Stimulated activated CD8-positive, alpha-beta memory T cell treated with anti-CD3 and anti-CD28 coated beads, Interleukin-2, amount 100 ng/mL, for 1 hour (primary cell): ENCODE data around the gene SP140L.
"Not testable (repeated sequence)": the region's sequence is repeated elsewhere in the genome, so short reads cannot be mapped to it uniquely, and the experiment has no call there.

ENCODE experiments used
- DNase-seq, 2 donors: peaks; one replicate each; pipeline ENCODE4 v3.0.0-alpha.2; 2020; ENCODE audit warnings: low read depth in 2 of 2

Gene SP140L

DNA sequence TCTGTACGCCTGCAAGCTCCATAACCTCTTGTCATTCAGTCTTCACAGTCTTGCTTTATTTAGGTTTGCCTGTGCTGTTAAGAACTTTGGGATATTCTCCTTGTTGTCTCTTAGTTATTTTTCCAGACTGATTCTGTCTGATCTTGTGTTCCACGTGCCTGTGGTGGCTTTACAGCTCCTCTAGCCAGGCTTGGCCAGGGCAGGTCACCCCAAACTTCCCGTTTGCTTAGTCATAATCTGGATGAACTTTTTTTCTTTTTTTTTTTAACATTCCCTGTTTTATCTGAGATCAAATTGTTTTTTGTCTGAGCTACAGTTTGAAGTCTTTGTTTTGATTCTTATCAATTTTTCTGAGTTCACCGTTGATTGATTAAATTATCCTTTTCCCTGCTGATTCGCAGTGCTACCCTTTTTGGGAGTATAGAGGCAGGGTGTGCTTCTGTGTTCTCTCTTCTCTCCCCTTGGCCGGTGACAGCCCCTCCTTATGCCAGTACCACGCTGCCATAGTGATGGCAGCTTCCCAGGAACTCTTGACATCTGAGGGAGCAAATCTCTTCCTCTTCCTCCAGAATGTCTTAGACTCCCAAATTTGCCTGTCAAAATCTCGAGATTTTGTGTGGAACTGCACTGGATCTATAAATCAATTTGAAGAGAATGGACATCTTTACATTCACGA, 91.5 kb downstream of the SP140L start:
- DNase-seq = no peak

- DNase-seq = no peak
Measured at GRCh38 chr2:230419181-230419580, 92.2 kb downstream of the SP140L start.

DNA sequence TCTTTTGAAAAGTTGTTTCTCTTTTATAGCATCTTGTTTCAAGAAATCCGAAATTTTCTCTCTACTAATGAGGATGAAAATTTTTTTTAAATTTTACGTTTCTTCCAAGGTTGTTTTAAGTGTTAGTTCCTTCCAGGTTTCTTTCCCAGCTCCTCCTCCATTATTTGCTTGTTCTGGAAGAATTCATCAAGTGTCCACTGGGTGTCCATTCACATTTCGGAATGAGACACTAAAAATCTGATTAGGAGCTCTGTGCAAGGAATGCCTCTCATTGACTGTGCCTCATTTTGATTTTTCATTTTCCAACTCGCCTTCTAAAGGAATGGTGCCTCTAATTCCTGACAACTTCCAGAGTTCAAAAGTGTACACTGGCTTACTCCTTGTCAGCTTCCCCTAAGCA, 95.2 kb downstream of the SP140L start:
- no peak for DNase-seq

DNA sequence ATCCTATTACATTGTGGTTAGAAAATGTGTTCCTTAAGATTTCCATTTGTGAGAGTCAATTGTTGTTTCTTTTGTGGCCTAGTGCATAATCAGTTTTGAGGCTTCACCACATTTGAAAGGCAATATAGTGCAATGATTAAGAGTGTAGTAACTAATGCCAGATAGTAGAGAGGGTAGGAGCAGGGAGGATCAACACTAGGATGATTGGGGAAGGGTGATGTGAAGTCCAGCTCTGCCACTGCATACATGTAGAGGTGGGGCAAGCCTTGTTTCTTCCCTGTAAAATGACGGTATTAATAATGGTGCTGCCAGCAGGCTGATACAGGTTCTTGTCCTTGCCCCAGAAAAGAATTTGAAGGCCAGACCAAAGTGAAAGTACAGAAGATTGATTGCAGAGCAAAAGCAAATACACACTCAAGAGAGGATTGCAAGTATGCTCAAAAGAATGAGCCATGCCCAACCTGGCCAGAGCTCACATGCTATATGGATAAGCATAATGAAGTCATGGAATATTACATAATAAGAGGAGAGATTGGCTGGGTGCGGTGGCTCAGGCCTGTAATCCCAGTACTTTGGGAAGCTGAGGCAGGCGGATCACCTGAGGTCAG, 97.0 kb downstream of the SP140L start:
- DNase-seq = no peak

DNA sequence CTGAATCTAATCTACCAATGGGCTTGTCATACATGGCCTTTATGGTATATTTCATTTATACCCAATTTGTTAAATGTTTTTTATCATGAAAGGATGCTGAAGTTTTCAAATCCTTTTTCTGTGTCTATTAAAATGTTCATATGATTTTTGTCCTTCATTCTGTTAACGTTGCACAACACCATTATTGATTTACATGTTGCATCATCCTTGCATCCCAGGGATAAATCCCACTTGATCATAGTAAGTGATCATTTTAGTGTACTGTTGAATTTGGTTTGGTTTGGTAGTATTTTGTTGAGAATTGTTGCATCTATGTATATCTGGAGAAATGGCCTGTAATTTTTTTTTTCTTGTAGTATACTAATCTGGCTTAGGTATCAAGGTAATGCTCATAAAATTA, 98.4 kb downstream of the SP140L start:
- no peak for DNase-seq

DNA sequence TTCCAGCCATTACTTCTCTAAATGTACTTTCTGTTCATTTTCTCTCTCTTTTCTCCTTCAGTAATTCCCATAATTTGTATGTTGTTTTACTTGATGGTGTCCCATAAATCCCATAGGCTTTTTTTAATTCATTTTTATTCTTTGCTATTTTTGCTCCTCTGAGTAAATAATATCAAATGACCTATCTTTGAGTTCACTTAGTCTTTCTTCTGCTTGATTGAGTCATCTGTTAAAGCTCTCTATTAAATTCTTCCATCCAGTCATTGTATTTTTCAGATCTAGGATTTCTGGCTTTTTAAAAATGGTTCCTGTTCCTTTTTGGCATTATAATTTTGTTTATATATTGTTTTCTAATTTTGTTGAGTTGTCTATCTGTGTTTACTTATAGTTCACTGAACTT, 102.5 kb downstream of the SP140L start:
- DNase-seq = no peak

DNA sequence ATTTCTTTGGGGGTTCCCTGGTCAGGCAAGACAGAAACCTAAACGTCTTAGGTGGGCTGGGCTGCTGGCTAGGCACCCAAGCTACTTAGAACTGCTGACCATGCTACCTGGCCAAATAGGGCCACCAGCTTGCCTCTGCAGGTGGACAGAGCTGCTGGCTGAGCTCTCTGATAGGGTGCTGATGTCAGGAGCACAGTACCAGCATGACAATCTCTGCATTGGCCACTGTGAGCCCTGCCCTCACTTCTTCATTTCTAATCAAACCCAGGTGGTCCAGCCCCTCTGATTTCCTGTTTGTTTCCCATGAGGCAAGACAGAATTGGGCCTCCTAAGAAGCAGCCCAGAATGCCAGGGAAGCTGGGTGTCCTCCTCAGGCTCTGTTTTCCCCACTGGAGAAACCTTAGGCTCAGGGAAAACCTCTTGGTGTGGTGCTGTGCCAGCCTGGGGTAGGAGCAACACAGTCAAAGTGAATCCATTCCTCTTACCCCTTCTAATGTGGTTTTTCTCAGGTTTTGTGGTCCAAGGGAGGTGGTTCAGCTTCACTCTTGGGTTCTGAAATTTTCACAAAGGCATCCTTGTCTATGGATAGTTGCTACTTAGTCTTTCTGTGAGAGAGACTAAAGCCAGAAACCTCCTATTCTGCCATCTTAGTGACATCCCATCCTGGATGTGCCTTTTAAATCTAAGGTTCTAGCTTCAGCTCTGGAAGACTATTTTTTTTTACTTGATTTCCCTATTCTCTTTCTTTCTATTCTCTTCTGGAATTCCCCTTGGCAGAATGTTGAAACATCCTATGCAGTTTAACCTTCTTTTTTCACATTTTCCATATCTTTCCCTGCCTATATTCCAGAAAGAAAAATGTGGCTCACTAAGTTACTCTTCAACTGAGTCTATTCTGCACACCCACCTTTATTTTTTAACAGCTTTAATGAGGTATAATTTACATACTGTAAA, 104.2 kb downstream of the SP140L start:
- no peak for DNase-seq

- DNase-seq = no peak
Measured at GRCh38 chr2:230434677-230435324, 107.8 kb downstream of the SP140L start.

- DNase-seq = no peak
Measured at GRCh38 chr2:230435431-230435830, 108.4 kb downstream of the SP140L start.

GRCh38 chr2:230439121-230439520, 112.1 kb downstream of the SP140L start:
- DNase-seq = not testable (repeated sequence)

DNA sequence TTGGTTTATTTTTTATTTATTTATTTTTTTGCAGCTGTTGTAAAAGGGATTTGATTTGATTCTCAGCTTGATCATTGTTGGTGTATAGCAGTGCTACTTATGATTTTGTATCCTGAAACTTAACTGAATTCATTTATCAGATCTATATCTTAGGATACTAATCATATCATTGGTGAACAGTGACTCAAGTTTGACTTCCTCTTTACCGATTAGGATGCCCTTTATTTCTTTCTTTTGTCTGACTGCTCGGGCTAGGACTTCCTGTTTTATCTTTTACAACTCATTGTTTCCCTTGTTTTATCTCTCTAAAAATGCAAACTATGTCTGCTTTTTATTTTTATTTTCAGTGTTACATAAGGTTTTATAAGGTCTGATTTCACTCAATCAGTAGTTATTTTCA, 112.6 kb downstream of the SP140L start:
- DNase-seq = no peak

GRCh38 chr2:230441227-230441897, 114.4 kb downstream of the SP140L start:
- DNase-seq = peak; percentile 28 to 30

DNA sequence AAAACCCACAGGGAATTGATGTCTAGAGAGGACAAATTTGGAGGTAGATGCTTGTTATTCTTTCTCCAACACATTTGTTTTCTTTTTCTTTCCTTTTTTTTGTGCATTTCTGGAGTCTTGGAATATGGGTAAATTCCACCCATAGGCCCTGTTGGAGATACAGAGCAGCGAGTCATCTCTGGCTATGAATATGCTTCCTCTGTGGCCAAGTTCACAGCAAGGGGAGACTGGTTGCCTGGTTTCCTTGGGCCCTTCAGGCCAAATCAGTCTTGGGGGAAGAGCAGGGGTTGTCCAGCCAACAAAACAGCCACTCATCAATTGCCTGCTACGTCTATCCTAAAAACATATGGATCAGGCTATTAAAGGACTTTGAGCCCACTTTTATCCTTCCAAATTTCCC, 116.5 kb downstream of the SP140L start:
- no peak for DNase-seq

DNA sequence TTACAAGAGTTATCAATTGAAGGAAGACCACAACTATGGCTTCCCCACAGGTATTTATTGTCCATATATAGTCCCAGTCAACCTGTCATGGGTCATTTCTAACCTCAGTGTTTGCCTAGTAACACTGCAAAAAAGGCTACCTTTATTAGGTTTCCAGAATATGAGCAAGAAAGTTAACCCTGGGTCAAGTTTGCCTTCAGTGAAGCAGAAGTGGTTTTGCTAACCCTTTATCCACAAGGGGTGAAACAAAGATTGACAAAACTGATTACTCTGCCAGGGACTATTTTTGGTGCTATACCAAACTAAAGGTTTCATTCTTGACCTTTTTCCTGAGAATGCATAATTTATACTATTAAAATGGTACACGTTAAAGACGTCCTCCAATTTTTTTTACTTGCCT, 117.8 kb downstream of the SP140L start:
- no peak for DNase-seq

- no peak for DNase-seq
Measured at GRCh38 chr2:230447036-230447435, 120.0 kb downstream of the SP140L start.

GRCh38 chr2:230447455-230448451, 120.8 kb downstream of the SP140L start:
- DNase-seq = no peak

- no peak for DNase-seq
Measured at GRCh38 chr2:230449901-230450467, 123.0 kb downstream of the SP140L start.

- no peak for DNase-seq
Measured at GRCh38 chr2:230453006-230453405, 126.0 kb downstream of the SP140L start.
